ENCODE results near the gene CDH8.

CDH8 gene

GRCh38 chr16:62034231-62035114 is 1.8 kb downstream of the CDH8 start:
- no peak for DNase-seq (ENCODE audit: low read depth, low spot score)

DNA sequence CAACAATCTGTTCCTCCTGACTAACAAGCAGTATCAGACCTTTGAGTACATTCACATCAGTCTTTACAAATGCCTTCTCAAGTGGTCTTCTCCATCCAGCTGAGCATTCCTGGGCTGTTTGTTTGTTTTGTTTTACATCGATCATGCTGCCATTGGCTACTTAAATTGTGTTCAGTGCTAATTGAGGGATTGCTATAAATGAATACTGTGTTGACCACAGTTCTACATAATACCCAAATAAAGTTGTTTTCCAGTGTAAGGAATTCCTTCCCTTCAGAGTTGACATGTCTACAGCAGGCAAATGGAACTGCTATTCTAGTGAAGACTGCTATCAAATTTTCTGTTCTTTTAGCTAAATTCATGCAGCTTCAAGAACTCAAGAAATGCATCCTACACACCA is 3.2 kb downstream of the CDH8 start:
- DNase-seq (ENCODE audit: low read depth, low spot score): no peak

- no peak for DNase-seq (ENCODE audit: low read depth, low spot score)
These were observed 6.3 kb downstream of the CDH8 start for GRCh38 chr16:62029947-62030346.

DNA sequence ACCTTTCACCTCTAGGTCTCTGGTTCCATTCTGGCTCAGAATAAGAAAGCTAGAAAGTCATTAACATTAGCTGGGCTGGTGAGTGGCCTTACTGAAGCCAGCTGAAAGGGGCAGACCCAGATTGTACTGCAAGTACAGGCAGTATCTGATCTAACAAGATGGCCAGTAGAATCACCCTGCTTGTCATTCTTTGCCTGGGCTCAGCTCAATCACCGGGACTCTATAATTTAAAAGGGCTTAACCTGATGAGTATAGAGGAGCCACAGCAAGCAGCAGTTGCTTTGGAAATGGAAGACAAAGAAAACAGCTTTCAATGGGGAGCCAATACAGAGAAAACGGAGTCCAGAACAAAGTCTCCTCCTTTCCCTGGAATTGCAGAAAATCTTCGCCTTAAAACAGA is 13.6 kb downstream of the CDH8 start:
- no peak for DNase-seq (ENCODE audit: low read depth, low spot score)

GRCh38 chr16:62021161-62021581 is 15.1 kb downstream of the CDH8 start:
- no peak for DNase-seq (ENCODE audit: low read depth, low spot score)

- no peak for DNase-seq (ENCODE audit: low read depth, low spot score)
These were observed 15.6 kb downstream of the CDH8 start for GRCh38 chr16:62020681-62021080.

- DNase-seq (ENCODE audit: low read depth, low spot score): no peak
These were observed 16.4 kb downstream of the CDH8 start for GRCh38 chr16:62019851-62020250.

- DNase-seq (ENCODE audit: low read depth, low spot score): no peak
These were observed 17.8 kb downstream of the CDH8 start for GRCh38 chr16:62018301-62019060.

DNA sequence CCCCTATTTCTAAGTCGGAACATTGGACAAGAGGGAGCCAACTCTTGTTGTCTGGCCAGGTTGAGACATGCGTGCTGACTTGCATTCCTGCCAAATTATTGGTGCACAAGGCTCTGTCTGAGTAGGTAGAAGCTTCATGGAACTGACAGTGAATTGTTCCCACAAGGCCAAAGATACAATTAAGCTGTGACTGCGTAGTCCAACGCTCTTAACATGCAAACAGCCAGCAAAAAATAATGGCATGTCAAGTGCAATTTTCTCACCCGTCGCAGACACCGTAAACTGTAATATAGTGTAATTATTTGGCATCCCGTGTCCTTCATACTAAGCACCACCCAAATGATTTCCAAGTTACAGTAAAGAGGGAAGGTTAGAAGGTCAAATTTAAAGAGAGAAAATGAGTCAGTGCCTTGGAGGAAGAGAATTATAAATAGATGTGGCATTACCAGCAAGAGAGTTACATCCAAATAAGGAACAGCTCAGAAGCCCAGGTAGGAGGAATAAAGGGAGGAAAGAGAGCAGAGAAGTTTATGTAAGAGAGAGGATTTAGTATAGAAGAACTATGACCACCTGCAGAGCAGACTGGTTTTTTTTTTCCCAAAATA is 21.8 kb downstream of the CDH8 start:
- no peak for DNase-seq (ENCODE audit: low read depth, low spot score)

GRCh38 chr16:62010186-62010585 is 26.1 kb downstream of the CDH8 start:
- DNase-seq (ENCODE audit: low read depth, low spot score): no peak

GRCh38 chr16:61998460-61998859 is 37.8 kb downstream of the CDH8 start:
- no peak for DNase-seq (ENCODE audit: low read depth, low spot score)

DNA sequence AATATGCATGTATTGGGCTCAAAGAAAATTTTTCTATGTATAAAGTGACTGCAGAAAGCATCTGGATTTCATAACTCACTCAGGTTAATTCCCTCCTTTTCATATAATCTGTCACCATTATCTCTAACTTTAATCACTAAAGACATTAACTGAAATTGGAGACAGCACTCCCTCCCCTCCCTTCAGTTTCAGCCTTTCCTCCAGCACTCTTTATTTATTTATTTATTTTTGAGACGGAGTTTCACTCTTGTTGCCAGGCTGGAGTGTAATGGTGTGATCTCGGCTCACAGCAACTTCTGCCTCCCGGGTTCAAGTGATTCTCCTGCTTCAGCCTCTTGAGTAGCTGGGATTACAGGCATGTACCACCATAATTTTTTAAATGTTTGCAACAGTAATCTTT is 43.1 kb downstream of the CDH8 start:
- DNase-seq (ENCODE audit: low read depth, low spot score): no peak

DNA sequence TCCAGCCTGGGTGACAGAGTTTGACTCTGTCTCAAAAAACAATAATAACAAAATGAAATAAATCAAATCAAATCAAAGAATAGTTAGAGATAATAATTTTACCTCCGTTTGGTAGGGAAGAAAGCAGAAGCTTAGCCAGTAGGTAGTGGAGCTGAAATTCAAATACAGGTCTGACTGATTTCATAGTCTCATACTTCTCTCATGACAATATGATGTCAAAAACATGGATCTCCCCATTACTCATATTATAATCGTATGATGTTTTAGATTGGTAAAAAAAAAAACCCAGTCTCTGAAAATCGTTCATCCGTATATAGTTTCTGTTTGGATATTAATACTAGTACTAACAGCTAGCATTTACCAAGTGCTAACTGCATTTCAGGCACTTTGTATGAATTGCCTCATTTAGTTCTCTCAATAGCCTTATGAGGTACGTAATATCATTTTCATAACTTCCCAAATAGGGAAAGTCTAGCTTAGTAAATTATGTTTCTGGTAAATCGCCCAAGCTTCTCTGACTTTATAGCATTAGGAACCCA is 48.7 kb downstream of the CDH8 start:
- no peak for DNase-seq (ENCODE audit: low read depth, low spot score)

- DNase-seq (ENCODE audit: low read depth, low spot score): no peak
These were observed 67.2 kb downstream of the CDH8 start for GRCh38 chr16:61969077-61969382.

DNA sequence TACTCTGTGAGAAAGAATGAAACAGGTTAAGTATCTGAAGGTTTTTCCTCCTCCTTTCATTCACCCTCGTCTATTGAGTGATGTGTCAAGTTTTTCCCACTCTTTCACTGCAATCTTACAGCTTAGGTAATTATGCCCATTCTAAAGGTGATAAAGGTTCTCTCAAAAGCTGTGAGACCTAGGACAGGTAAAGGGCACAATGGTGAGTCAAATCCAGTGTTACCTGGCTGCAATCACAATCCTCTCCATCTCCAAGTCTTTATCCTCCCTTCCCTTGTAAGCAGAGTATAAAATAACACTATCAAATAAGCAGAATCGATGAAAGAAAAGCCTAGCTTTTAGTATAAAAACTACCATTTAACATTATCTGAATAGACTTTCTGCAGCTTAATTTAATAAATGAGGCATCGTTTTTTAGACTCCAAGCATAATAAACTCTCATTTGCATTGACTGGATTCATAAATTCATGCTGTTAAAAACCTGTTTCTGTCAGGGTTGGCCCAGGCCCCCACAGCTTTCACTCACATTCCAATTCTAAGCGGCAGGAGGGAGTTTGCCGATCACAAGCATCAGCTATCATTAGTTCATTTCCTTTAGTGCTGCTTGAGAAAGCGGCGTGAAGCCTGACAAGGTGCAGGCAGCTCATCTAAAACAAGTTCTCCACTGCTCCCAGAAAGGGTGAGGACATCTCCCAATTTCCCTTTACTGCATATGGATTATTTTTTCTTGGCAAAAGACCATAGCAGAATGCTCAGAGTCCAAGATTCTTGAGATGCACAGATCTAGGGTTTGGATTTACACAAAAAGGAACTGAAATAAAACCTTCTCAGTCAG is 67.8 kb downstream of the CDH8 start:
- no peak for DNase-seq (ENCODE audit: low read depth, low spot score)

DNA sequence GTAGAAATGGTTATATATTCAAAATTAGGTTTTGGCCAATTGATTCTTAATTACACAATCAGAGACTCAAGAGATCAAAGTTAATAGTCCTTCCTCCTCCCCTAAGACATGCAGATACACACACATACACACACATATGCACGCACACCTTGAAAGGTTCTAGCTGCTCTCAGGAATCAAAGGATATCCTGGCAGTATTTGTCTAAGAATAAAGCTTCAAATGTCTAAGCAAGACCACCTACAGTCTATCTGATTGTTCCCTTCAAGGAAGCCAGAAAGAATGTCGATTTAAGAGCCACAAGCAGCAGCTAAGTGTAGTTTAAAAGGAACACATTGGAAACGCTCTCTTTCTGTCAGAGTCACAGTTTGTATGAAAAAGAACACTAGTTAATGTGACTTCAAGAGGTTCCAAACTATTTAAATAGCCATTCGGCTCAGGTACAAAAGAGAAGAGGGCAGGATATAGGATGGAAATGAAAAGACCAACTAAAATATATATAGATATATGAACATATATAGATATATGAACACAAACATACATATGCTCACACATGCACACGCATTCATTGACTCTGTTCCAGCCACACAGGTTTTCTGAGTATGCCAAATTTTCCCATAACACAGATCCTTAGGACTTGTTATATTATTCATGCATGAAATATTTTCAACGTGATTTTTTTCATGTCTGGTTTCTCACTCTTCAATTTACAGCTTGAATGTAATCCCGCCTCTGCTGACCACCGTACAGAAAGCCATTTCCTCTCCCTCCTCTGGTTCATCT is 79.0 kb downstream of the CDH8 start:
- DNase-seq (ENCODE audit: low read depth, low spot score): no peak

GRCh38 chr16:61952841-61953240 is 83.4 kb downstream of the CDH8 start:
- DNase-seq (ENCODE audit: low read depth, low spot score): no peak

DNA sequence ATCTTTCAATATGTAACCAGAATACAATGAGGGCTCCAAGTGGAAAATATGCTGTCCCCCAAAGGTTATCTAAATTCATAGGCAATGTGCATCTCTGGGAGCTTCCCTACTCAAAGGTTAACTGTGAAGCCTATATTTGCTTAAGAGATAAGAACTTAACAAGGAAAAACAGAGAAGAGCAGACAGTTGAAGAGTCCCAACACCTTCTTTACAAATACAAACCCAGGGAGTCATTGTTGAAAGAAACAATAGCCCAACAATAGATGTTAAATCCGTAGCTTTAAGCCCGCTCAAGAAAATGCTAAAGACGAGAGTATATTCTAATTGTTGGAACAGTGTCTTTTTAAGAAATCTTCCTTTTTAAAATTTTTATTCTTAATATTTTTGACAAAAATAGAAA is 87.8 kb downstream of the CDH8 start:
- no peak for DNase-seq (ENCODE audit: low read depth, low spot score)

DNA sequence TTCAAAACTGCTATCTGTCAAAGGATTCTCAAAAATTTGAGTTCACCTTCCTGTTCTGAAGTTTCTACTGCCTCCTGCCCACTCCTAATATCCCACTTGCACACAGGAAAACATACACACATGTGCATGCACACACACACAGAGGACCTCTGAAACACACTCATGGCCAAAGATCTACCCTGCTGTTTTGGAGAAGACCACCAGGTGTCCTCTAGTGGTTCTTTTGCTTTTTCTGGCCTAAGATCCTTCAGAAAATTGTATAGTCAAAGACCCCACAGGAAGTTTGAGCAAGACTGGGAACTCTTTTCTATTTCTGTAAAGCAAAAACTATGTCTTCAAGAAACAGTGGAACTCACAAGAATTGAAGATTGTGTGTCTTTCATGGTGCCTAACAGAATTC is 90.2 kb downstream of the CDH8 start:
- no peak for DNase-seq (ENCODE audit: low read depth, low spot score)

DNA sequence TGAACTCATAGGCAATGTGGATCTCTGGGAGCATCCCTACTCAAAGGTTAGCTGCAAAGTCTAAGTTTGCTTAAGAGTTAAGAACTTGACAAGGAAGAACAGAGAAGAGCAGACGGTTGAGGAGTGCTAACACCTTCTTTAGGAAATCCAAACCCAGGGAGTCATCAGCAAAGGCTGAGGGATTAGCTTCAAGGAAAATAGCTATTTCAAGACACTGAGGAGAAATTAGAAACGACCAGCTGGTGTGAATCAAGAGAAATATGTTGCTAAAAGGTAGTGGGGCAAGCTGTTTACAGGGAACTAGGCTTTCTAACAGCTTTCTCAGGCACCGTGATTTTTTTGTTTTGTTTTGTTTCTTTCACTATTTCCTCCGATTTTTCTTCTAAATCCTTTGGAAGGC is 90.7 kb downstream of the CDH8 start:
- DNase-seq (ENCODE audit: low read depth, low spot score): no peak

GRCh38 chr16:61944004-61944403 is 92.2 kb downstream of the CDH8 start:
- no peak for DNase-seq (ENCODE audit: low read depth, low spot score)
